Glomerular visceral epithelial cell (primary cell): Measurements from ENCODE around the gene CDH4.
"Not testable (repeated sequence)": the region's sequence is repeated elsewhere in the genome, so short reads cannot be mapped to it uniquely, and the experiment has no call there.

Source experiments
- DNase-seq: peaks from one replicate; pipeline ENCODE4 v3.0.0-alpha.2; 2016; ENCODE audit errors: extremely low spot score

The CDH4 gene

DNA sequence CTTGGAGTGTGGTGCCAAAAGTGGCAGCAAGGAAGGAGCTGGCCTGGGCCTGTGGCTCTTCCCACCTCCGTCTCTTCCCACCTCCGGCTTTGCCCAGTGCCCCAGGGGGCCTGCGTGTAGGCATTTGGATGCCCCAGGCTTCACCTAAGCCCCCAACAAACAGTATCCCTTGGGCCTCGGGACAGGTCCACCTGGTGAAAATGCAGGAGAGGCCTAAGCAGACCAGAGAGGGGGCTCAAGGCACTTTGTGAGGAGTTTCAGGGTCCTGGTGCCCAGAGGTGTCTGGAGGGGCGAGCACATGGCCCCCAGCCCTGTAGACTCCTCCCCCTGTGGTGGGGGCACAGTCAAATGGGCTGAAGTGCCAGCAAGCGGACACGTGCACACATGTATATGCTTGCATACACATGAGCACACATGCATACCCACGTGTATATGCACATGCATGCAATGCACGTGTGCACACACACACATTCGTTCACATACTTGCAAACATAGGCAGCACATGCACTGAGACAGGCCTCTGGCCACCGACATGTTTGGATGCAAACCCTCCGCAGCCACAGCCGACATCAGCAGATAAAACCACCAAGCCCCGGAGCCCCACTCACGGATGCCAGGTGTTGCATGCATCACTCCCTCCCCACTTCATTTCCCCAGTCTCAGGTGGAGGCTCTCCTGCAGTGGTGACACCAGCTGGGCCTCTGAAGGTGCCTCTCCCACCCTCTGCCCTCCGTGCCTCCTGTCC, 689.1 kb downstream of the CDH4 start:
- DNase-seq = no peak

DNA sequence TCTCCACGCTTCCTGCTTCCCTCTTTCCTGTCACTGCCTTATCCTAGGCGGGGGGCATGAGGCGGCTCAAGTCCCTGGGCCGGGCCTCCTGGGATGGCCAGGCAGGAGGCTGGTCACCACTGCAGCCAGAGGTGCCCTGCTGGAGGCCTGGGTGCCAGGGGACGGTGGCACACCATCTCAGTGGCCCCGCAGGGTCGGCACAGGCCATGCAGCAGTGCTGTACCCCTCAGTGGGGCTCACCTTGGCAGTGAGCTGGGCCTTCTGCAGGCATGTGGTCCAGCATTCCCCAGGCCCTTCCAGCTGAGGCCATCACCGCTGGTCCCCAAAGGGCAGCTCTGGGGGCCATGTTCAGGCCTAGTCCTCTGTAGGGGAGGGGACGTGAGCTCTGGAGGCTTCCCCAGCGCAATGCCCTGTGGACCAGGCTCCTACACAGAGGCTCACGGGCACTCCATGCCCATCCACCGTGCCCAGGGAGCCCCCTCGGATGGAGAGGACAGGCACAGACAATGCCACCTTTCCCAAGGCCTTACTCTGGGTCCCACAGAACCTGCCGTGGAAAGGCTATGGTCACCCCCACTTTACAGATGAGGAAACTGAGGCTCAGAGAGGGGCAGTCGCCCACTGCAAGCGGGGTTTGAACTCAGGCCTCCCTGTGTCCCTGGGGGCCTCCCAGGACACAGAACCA, 689.8 kb downstream of the CDH4 start:
- no peak for DNase-seq

DNA sequence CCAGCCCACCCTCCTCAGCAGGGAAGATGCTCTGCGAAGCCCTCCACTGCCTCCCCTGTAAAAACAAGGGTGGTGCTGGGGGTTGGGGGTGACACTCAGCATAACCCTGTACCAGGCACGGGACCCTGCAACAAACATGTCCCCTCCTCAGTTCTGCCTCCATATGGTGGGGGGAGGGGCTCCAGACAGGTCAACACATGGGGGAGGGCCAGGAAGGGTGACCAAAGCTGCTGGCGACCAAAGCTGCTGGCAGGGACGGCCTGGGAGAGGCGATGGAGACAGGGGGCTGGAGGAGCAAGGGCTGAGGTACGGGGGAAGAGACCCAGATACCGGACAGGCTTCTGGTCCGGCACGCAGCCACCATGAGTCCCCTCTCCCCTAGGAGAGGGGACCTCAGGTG, 690.5 kb downstream of the CDH4 start:
- DNase-seq = no peak

DNA sequence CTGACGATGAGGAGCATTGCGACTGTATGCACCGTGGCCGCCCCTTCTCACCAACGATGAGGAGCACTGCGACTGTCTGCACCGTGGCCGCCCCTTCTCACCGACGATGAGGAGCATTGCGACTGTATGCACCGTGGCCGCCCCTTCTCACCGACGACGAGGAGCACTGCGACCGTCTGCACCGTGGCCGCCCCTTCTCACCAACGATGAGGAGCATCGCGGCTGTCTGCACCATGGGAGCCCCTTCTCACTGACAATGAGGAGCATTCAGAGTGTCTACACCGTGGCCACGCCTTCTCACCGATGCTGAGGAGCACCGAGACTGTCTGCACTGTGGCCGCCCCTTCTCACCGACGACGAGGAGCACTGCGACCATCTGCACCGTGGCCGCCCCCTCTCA, 692.9 kb downstream of the CDH4 start:
- not testable (repeated sequence) for DNase-seq

DNA sequence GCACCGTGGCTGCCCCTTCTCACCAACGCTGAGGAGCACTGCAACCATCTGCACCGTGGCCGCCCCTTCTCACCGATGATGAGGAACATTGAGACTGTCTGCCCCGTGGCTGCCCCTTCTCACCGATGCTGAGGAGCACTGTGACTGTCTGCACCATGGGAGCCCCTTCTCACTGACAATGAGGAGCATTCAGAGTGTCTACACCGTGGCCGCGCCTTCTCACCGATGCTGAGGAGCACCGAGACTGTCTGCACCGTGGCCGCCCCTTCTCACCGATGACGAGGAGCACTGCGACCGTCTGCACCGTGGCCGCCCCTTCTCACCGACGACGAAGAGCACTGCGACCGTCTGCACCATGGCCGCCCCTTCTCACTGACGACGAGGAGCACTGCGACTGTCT, 693.4 kb downstream of the CDH4 start:
- not testable (repeated sequence) for DNase-seq

DNA sequence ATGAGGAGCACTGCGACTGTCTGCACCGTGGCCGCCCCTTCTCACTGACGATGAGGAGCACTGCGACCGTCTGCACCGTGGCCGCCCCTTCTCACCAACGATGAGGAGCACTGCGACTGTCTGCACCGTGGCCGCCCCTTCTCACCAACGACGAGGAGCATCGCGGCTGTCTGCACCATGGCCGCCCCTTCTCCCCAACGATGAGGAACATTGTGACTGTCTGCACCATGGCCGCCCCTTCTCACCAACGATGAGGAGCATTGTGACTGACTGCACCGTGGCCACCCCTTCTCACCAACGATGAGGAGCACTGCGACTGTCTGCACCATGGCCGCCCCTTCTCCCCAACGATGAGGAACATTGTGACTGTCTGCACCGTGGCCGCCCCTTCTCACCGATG, 696.0 kb downstream of the CDH4 start:
- DNase-seq = not testable (repeated sequence)

DNA sequence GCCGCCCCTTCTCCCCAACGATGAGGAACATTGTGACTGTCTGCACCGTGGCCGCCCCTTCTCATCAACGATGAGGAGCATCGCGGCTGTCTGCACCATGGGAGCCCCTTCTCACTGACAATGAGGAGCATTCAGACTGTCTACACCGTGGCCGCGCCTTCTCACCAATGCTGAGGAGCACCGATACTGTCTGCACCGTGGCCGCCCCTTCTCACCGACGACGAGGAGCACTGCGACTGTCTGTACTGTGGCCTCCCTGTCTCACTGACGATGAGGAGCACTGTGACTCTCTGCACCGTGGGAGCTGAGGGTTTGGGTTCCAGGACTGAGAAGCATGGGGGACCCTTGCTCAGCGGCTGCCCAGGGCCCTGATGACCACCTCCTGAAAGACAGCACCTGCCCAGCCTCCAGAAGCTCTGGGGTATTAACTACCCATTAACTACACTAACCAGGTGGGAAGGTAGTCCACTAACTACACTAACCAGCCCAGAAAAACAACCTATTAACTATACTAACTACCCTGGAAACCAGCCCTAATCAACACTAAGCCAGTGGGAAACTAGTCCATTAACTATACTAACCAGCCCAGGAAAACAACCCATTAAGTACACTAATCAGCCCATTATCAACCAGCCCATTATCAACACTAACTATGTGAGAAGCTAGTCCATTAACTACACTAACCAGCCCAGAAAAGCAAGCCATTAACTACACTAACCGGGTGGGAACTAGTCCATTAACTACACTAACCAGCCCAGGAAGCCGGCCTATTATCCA, 696.7 kb downstream of the CDH4 start:
- DNase-seq = no peak

DNA sequence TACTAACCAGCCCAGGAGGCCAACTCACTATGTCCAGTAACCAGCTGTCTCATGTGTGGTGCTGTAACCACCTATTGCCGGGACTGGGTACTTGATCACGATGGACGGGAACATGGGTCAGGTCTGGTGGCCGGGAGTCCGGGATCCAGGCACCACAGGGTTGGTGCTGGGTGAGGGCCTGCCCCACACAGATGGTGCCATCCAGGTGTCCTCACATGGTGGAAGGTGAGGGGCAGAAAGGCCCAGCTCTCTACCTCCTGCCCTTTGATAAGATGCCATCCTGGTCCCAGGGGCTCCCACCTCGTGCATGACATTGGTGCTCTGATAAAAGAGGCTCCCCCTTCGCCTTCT, 697.3 kb downstream of the CDH4 start:
- no peak for DNase-seq

DNA sequence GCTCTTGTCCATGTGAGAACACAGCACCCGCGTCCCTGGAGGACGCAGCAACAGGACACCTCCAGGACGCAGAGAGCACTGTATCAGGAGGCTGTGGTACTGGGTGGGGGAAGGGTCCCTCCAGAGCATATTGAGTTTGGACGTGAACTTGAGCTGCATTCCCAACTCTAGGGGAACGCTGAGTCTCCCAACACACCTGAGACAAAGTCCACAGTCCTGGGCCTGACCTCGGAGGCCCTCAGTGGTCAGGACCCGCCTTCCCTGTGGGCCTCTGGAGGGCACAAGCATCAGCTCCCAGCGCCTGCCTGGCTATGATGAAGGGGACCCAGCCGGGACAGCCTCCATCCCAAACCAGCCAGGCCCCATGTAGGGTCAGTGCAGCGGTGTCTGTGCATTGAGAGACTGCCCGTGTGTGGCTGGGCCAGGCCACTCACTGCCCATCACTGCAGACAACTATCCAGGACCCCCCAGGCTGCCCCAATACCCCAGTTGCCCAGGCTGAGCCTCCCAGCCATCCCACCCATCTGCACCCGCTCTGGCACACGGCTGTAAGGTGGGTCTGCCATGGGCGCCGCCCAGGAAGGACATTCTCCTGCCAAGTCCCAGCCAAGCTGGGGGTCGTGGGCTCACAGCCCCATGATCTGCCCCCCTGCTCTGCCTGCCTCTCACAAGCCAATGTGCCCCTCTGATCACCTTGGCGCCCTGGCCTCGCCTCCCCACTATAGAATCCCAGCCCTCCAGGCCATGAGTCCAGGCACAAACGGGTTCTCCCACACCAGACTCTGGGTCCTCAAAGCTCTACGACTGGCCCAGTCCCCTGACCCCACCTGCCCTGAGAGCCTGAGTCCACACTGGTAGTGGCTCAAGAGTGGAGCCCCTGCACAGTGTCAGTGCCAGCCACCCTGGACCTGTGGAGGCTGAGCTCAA, 697.9 kb downstream of the CDH4 start:
- DNase-seq = no peak

DNA sequence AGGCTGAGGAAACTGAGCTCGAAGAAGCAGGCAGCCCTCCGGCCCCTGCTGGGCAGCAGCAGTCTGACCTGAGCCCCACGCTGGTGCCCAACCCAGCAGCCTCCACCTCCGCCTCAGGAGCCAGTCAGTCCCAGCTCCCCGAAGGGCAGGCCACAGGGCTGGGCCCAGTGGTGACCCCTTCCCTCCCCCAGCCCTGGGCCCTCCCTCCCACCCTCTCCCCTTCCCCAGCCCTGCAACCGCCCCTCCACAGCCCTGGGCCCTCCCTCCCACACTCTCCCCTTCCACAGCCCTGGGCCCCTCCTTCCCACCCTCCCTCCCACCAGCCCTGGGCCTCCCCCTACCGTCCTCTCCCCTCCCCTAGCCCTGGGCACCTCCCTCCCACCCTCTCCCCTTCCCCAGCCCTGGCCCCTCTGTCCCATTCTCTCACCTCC, 698.6 kb downstream of the CDH4 start:
- no peak for DNase-seq

DNA sequence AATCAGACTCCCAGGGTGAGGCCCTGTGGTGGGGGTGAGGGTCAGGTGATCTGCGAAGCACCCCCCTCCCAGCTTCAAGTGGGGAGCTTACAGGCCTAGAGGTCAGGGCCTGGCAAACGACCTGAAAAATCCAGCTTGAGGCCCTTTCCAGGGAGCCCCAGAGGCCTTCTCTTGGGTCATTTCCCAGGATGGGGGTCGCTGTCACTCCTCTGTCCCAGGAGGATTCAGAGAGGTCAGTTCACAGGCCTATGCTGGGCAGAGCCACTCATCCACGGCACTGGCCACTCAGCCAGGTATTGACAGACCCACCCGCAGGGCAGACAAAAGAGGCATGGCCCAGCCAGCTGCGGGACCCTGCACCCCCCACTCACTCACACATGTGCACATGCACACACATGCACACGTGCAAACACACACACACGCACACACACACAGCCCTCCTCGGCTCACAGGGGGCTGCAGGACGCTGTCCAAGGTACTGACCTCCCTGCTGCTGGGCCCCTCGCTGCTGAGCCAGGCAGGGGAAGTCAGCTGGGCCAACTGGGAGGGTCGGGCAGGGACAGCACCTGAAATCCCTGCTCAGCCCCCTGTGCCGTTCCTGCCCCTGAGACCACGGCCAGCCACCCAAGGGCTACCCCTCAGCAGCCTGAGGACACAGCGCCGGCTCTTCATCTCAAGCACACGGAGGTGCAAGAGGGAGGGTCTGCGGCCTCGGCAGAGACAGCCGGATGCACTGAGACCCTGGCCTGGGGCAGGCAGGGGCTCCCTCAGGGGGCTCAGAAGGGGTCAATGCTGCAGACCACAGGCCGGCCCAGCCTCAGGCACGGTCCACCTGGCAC, 699.9 kb downstream of the CDH4 start:
- DNase-seq = no peak

DNA sequence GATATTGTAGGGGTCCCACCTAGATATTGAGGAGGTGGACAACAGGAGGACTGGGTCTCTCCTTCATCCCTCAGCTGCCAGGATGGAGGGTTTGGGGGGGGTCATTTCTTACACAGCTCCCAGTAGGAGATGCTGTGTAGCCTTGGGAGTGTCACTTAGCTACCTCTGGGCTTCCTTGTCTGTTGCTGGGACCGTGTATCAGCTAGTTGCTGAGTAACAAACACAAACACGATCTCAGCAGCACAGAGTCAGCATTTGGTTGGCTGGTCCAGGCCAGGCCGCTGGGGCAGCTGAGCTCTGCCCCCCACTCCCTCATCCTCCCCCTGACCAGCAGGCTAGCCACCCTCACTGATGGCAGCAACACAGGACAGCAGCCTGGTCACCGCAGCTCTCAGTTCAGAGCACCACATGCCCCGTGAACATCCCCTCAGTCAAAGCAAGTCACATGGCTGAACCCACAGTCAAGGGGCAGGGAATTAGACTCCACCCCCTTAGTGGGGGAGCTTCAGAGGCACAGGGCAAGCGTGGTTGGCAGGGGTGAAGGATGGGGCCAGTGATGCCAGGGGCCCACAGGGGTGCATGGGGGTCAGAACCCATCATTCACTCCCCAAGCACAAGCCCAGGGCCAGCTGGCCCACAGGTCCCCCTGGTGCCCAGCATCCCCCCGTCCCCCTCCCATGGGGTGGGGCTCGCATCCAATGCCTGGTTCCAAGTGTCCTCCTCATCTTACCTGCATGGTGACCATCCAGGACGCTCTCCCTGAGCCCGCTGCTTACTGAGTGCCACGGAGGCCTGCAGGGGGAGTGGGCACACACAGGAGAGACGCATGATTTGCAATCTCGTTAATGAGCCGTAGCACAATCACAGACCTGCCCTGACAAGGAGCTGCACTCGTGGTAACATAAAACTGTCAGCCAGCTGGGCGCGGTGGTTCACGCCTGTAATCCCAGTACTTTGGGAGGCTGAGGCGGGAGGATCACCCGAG, 701.3 kb downstream of the CDH4 start:
- no peak for DNase-seq

DNA sequence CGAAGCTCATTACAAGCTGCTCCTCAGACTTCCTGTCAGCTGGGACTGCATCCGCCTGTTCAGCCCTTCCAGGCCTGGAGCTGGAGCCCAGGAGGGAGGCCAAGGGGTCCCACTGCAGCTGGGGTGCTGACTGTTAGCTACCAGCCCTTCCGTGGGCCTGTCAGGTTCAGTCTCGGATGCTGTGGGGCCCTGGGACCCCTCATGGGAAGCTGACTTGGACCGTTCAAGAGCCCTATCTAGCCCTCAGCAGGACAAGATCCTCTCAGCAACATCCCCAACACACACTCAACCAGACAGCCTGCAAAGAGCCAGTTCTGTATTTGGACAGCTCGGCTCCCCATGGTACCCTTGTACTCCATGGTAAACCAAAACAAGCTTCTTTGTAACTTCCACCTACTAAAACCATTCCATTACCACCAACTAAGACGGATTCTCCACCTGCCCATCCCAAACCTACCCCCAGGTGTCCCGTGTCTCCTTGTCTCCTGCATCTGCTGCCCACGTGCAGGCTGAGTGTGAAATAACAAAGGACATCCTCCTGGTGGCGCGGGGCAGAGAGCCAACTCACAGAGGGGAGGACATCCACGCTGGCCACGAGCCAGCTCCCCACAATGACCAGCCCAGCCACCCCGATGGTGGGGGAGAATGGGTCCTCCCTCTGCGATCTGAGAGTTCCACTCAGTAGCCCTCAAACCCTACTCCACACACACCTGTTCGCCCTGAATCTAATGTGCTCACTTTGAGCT, 702.4 kb downstream of the CDH4 start:
- no peak for DNase-seq

DNA sequence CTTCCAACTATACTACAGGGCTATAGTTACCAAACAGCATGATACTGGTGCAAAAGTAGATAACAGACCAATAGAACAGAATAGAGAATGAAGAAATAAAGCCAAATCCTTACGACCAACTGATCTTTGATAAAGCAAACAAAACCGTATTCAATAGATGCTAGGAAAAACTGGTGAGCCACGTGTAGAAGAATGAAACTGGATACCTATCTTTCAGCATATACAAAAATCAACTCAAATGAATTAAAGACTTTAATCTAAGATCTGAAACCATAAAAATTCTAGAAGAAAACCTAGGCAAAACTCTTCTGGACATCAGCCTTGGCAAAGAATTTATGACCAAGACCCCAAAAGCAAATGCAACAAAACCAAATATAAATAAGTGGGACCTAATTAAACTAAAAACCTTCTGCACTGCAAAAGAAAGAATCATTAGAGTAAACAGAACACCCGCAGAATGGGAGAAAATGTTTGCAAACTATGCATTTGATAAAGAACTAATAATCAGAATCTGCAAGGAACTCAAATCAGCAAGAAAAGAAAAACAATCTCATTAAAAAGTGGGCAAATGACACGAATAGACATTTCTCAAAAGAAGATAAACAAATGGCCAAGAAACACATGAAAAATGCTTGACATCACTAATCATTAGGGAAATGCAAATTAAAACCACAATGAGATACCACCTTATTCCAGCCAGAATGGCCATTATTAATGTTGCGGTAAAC, 703.8 kb downstream of the CDH4 start:
- no peak for DNase-seq

DNA sequence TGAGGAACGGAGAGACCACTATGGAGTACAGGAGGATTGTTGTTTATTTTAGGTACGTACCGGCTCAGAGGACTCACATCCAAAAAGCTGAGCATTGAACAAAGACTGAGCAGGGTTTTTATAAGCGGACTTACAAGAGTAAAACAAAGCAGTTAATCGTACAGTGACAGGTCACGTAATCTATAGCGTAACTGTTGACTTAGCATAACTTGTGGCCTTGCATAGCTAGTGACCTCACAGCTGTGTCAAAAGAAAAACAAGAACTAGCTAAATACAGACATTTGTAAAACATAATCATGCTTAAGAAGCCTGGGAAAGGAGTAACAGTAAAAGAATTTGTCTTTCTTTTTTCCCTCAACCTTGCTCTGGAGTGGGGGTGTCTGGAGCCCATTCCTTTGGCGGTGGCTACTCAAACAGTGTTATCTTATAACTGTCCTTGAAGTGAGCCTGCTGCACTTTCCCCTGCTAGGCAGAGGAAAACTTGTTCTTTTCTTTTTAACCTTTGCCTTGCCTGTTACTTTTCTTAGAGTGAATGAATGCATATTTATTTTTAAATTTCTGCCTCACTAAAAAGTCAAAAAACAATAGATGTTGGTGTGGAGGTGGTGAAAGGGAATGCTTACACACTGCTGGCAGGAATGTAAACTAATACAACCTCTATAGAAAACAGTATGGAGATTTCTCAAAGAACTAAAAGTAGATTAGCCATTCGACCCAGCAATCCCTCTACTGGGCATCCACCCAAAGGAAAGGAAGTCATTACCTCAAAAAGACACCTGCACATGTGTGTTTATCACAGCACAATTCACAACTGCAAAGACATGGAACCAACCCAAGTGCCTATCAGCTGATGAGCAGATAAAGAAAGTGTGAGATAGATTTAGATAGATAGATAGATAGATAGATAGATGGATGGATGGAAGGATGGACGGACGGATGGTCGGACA, 704.6 kb downstream of the CDH4 start:
- DNase-seq = no peak

DNA sequence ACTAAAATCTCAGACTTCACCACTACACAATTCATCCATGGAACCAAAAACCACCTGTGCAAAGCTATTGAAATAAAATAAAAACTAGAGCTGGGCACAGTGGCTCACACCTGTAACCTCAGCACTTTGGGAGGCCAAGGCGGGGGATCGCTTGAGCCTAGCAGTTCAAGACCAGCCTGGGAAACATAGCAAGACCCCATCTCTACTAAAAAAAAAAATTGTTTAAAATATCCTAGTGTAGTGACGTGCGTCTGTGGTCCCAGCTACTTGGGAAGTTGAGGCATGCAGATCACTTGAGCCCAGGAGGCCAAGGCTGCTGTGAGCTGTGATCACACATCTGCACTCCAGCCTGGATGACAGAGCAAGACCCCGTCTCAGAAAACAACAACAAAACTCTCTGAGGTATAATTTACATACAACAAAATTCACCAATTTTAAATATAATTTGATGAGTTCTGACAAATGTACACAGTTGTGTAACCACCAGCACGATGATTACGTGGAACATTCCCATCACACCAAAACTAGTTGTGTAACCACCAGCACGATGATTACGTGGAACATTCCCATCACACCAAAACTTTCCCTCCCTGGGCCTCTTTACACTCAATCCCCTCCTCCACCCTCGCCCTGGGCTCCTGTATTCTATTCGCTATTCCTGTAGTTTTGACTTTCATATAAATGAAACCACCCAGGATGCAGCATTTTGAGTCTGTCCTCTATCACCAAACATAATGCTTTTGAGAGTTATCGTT, 706.1 kb downstream of the CDH4 start:
- DNase-seq = no peak
